GM18520 (cell line): Measurements from ENCODE around the gene OR52N5.

Experiments used
- ATAC-seq: cut with Tn5 transposase; IDR thresholded peaks from one replicate; pipeline ENCODE4 v1.9.1; 2021; ENCODE audit not compliant: unreplicated experiment

Gene OR52N5

DNA sequence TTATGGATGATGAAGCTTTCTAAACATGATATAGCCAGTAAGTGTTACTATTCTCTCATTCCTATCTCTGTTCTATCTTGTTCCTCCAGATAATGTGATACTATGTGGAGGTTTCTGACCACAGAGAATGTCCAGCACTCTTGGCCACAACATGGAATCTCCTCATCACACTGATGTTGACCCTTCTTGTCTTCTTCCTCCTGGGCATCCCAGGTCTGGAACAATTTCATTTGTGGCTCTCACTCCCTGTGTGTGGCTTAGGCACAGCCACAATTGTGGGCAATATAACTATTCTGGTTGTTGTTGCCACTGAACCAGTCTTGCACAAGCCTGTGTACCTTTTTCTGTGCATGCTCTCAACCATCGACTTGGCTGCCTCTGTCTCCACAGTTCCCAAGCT, 56.8 kb downstream of the OR52N5 start:
- ATAC-seq: no peak
